Bronchial epithelial cell (primary cell): ENCODE measurements around the gene ATP1B3. TPM values are rescaled to one million over a fixed set of nuclear protein-coding genes. Genes with fewer than 3 reads are reported as not detected.
A peak's percentile ranks its signal among the peaks of the same experiment; 100 is the strongest.

ENCODE experiments used
- DNase-seq: peaks from one replicate; pipeline ENCODE4 v3.0.0-alpha.2; 2010; ENCODE audit warnings: low read depth
- FAIRE-seq: peaks from 2 replicates; lab custom pipeline; 2011; peaks lifted over from hg19 to GRCh38; lab: Jason Lieb, UNC
- H3K27me3 ChIP-seq: 2 replicates; pipeline ENCODE4 v1.5.1; 2011; ENCODE audit warnings: low read length; ENCODE audit not compliant: control insufficient read depth, insufficient read depth
- H3K36me3 ChIP-seq: 2 replicates; pipeline ENCODE4 v1.5.1; 2011; ENCODE audit warnings: low read length; ENCODE audit not compliant: control insufficient read depth, insufficient read depth
- H3K4me3 ChIP-seq: 2 replicates; pipeline ENCODE4 v1.5.1; 2011; ENCODE audit warnings: mild to moderate bottlenecking, low read depth, low read length, control low read depth
- total RNA-seq: library from RNA; depleted of rRNA; stranded (reverse); fragments of >200 nt; gene quantifications from 2 replicates; pipeline ENCODE4 v1.2.1, GENCODE V29; 2014
- TF ChIP-seq, protein P1 (sequence below): IDR thresholded peaks from 2 replicates; pipeline ENCODE4 v1.5.1; 2011; ENCODE audit warnings: mild to moderate bottlenecking, moderate library complexity, low read length, control low read depth, inconsistent platforms; ENCODE audit not compliant: insufficient read depth, severe bottlenecking

The ATP1B3 gene
- total RNA-seq, 1 donor from 2014 or later: 89.5 TPM

DNA sequence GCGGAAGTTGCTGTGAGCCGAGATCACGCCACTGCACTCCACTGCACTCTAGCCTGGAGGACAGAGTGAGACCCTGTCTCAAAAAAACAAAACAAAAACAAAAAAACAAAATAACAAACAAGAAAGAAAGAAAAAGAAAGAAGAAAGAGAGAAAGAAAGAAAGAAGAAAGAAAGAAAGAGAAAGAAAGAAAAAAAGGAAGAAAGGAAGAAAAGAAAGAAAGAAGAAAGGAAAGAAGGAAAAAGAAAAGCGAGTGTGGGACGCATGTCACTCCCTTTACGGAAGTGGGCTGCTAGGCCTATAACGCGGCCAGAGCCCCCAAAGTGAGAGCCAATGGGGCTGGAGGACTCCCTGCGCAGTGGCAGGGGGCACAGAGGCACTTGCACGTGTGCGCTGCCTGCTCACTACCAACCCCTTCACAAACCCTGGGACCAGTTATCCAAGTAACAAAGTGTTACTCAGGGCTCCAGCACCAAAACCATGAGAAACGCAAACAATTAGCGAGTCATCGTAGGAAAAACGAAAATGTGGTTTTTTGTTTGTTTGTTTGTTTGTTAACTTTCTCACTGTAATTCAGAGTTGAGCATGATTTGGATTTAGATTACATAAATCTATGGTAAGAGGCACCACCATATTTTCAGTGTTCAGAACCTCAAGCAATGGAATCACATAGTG is 40.8 kb upstream of the ATP1B3 start:
- DNase-seq: peak; percentile 79
- no peaks in the 10 kb centered on the region for H3K36me3 ChIP-seq
- FAIRE-seq: no peak
- TF ChIP-seq, protein P1, sequence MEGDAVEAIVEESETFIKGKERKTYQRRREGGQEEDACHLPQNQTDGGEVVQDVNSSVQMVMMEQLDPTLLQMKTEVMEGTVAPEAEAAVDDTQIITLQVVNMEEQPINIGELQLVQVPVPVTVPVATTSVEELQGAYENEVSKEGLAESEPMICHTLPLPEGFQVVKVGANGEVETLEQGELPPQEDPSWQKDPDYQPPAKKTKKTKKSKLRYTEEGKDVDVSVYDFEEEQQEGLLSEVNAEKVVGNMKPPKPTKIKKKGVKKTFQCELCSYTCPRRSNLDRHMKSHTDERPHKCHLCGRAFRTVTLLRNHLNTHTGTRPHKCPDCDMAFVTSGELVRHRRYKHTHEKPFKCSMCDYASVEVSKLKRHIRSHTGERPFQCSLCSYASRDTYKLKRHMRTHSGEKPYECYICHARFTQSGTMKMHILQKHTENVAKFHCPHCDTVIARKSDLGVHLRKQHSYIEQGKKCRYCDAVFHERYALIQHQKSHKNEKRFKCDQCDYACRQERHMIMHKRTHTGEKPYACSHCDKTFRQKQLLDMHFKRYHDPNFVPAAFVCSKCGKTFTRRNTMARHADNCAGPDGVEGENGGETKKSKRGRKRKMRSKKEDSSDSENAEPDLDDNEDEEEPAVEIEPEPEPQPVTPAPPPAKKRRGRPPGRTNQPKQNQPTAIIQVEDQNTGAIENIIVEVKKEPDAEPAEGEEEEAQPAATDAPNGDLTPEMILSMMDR: no peak
- H3K4me3 ChIP-seq: no peak overlapping the region
- no peaks in the 10 kb centered on the region for H3K27me3 ChIP-seq

DNA sequence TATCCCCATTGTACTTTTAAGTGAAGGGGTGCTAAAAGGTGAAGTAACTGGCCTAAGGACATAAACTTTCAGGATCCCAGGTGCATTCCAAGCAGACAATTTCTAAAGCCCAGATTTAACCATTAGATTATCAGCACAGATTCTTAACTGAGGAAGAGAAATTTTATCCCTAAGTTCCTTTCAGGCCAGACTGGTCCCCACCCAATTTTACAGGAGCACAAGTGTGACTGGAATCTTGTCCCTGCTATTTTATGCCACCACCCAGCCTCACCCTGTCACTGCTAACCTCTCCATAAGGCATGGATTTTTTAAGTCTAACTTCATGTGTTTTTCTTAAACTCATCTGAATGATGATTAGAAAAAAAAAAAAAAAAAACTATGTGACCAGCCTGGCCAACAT is 37.1 kb upstream of the ATP1B3 start:
- DNase-seq: no peak
- TF ChIP-seq, protein P1: no peak
- H3K27me3 ChIP-seq: no peaks in the 10 kb centered on the region
- H3K4me3 ChIP-seq: no peak overlapping the region
- no peaks in the 10 kb centered on the region for H3K36me3 ChIP-seq
- FAIRE-seq: no peak

DNA sequence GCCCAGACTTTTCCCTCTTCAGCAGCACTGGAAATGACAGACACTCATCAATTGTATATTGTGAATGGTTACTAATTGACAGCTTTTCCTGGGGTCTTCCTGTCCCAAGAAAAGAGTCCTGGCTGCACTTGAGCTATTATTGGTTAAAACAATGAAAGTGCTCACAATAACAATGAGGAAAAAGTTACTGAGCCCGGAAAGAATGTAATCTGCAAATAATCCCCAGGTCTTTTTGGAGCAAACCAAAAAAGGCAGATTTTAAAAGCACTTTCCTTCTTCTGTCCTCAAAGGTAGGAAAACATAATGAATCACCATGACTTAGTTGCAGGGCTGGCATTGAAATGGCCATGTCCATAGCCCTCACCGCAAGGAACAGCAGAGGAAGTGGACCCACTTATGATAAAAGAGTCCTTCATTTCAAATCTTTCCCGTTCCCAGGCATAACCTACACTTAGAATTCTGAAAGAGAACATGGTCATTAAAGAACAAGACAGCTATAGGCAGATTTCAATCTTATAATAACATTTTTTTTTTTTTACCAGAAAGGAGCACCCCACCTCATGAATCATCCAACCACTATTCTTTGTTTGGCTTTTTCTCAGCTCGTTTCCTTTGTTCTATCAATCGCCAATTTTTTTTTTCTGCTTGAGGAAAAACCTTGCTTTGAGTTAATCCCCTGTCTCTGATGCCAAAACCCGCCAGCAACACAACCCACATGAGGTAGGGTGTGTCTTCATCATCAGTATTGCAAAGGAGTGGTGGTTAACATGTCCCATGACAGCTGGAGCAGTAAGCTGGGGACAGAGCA is 35.5 kb upstream of the ATP1B3 start:
- TF ChIP-seq, protein P1: no peak
- FAIRE-seq: peak; percentile 76
- DNase-seq: peak; percentile 79

DNA sequence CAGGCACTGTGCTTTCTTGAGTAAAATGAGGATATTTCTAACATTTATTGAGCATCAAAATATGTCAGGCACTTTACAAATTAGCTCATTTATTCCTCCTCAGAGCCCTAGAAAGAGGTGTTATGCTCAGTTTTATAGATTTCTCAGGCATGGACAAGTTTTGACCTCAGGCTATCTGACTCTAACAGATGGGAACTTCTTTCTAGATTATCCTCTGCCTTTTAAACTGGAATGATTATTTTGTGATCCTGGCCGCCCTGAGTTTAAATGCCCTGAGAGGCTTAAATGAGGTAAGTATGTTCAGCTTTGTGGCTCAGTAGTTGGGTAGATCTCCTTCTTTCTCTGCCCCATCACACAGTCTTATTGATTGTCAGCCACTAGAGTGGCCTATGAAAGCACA is 32.3 kb upstream of the ATP1B3 start:
- no peaks in the 10 kb centered on the region for H3K27me3 ChIP-seq
- FAIRE-seq: no peak
- no peaks in the 10 kb centered on the region for H3K36me3 ChIP-seq
- H3K4me3 ChIP-seq: no peak overlapping the region
- TF ChIP-seq, protein P1: no peak
- no peak for DNase-seq

More for the DNA sequence above, 35.5 kb upstream of the ATP1B3 start:
- Histone ChIP-seq H3K27me3 (no peaks in the 10 kb centered on the region), H3K4me3 (no peak overlapping the region), H3K36me3 (no peaks in the 10 kb centered on the region)

DNA sequence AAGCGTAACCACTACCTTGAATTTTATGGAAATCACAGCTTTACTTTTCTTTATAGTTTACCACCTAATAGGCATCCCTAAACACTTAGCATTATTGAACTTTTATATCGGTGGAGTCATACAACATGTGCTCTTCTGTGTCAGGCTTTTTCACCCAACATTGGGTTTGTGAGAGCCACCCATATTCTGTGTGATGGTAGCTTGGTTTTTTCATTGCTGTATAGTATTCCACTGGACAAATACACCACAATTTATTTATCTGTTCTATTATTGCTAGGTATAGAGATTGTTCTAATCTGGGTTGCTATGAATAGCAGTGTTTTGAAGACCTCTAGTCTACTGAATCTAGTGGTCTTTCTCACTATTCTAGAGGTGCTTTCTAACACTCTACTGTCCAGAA is 31.6 kb upstream of the ATP1B3 start:
- H3K36me3 ChIP-seq: no peaks in the 10 kb centered on the region
- DNase-seq (no peak), FAIRE-seq (no peak)
- no peak overlapping the region for H3K4me3 ChIP-seq
- TF ChIP-seq, protein P1: no peak
- H3K27me3 ChIP-seq: no peaks in the 10 kb centered on the region
